Epithelial cell of proximal tubule (primary cell): Measurements from ENCODE around the gene CYP24A1. TPM values are rescaled to one million over a fixed set of nuclear protein-coding genes. Genes with fewer than 3 reads are reported as not detected.

Experiments used
- DNase-seq: peaks from one replicate; pipeline ENCODE4 v3.0.0-alpha.2; 2011; ENCODE audit warnings: low read depth
- H3K4me3 ChIP-seq: 2 replicates; pipeline ENCODE4 v1.5.1; 2011; ENCODE audit warnings: low read depth, mild to moderate bottlenecking, low read length
- total RNA-seq: library from RNA; depleted of rRNA; stranded (reverse); fragments of >200 nt; gene quantifications from 2 replicates; pipeline ENCODE4 v1.2.3, GENCODE V29; 2015
- TF ChIP-seq, protein P1 (sequence below): conservative IDR thresholded peaks from 2 replicates; pipeline ENCODE4 v1.5.1; 2012; ENCODE audit warnings: low read depth, mild to moderate bottlenecking, low read length

The CYP24A1 gene
- total RNA-seq, 1 donor from 2014 or later: 1.5 TPM

DNA sequence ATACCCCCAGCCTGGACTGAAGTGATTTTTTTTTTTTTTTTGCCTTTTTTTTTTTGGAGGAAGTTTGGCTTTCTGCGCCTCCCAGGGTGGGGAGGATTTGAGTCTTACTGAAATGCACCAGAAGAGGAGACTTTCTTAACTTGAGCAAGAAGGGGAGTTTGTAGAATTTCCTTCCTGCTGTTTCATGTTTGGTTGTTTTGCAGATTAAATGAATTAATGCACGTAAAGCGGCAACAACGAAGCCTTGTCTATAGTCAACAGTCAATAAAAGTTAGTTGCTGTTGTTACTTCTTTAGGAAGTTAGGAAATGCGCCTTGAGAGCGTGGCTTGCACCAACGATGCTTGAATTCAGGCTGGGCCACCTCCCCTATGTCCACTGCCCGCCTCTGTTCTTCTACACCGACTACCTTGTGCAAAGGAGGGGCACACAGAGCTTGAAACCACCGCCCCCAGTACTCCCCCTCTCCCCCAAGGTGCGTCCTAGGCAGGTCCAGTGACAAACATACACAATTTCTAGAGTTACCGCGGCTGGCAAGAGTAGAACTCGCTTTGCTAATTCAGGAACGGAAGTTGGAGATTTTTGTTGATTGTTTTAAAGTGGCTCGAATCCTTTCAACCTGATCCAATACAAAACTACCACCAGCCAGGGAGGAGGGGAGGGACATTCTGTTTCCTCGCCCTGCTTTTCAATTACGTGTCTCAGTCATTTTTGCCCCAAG, 830 bp upstream of the CYP24A1 start:
- H3K4me3 ChIP-seq: peak overlapping the region; percentile 45
- DNase-seq: no peak
- TF ChIP-seq, protein P1, sequence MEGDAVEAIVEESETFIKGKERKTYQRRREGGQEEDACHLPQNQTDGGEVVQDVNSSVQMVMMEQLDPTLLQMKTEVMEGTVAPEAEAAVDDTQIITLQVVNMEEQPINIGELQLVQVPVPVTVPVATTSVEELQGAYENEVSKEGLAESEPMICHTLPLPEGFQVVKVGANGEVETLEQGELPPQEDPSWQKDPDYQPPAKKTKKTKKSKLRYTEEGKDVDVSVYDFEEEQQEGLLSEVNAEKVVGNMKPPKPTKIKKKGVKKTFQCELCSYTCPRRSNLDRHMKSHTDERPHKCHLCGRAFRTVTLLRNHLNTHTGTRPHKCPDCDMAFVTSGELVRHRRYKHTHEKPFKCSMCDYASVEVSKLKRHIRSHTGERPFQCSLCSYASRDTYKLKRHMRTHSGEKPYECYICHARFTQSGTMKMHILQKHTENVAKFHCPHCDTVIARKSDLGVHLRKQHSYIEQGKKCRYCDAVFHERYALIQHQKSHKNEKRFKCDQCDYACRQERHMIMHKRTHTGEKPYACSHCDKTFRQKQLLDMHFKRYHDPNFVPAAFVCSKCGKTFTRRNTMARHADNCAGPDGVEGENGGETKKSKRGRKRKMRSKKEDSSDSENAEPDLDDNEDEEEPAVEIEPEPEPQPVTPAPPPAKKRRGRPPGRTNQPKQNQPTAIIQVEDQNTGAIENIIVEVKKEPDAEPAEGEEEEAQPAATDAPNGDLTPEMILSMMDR: no peak

DNA sequence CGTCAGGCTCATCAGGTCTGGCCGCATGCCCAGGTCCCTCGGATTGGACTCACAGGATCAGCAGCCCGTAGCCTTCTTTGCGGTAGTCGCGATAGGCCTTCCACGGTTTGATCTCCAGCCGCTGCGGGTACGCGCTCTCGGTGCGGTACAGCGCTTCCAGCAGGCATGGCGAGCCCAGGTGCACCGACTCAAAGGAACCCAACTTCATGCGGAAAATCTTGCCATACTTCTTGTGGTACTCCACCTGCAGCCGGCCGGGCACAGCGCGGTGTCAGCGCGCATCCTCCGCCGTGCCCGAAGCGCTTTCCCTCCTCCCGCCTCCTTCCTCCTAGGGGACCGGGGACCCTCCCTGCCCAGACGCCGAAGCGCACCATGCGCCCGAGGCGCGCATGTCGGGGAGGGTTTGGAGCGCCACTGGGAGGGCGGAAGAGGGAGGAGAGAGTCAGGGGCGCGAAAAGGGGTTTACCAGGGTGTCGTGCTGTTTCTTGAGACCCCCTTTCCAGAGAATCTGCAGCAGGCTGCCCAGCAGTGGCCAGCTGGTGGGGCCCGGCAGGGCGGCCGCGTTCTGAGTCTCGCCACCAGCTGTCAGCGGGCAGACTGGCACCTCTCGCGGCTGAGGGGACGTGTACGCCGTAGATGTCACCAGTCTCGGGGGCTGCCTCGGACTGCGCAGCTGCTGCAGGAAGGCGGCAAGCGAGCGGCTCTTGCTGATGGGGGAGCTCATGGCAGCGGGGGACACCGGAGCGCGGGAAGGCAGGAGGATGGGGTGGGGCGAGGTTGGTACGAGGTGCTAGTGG, 732 bp downstream of the CYP24A1 start:
- DNase-seq: no peak
- TF ChIP-seq, protein P1: no peak
- peak overlapping the region; percentile 45 for H3K4me3 ChIP-seq

DNA sequence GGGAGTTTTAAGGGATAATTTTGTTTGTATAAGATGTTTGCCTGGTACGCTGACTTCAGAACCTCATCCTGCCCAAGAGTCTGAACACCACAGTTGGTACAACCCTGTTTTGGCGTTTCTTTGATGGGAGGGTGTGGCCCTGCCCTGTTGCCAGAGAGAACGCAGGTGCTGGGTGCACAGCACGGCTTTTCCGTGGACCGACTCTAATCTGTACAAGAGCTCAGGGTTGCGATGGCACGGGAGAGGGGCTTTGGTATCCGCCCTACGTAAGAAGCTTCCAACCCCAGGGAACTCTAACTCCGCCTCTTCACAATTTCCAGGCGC, 1.3 kb downstream of the CYP24A1 start:
- no peak for DNase-seq
- peak overlapping the region; percentile 45 for H3K4me3 ChIP-seq
- TF ChIP-seq, protein P1: no peak

DNA sequence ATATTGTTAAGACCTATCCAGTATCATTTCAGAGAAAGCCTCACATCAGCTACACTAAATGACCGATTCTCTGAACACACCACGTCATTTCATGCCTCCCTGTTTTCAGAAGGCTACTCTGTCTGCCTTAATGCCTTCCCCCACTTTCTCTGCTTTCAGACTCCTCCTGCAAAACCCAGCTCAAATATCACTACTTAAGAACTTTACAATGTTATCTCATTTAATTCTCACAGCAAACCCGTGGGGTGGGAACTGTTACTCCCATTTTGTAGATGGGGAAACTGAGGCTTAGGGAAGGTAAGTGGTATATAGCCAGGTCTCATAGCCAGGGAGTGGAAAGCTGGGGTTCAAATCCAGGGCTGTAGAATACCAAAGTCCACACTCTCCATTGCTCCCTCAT, 2.8 kb downstream of the CYP24A1 start:
- H3K4me3 ChIP-seq: no peak overlapping the region
- TF ChIP-seq, protein P1: no peak
- DNase-seq: no peak

DNA sequence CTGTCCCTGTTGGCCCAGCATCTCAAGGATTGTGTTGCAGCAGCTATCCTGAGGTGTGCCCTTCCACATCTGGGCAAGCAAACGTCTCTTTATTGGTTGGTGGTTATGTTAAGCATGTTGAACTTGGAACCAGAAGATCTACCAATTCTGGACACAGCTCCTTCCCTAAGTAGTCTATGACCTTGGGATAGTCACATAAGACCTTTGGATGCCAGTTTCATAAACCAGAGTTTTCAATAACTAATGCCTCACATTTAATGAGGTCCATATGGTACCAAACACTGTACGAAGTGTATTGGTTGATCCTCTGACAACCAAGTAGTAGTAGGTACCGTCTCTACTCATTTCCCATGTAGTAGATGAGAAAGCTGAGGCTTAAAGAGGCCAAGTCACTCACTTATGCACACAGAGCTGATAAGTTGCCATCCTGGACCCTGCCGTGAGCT, 3.7 kb downstream of the CYP24A1 start:
- H3K4me3 ChIP-seq: no peak overlapping the region
- TF ChIP-seq, protein P1: no peak
- no peak for DNase-seq

DNA sequence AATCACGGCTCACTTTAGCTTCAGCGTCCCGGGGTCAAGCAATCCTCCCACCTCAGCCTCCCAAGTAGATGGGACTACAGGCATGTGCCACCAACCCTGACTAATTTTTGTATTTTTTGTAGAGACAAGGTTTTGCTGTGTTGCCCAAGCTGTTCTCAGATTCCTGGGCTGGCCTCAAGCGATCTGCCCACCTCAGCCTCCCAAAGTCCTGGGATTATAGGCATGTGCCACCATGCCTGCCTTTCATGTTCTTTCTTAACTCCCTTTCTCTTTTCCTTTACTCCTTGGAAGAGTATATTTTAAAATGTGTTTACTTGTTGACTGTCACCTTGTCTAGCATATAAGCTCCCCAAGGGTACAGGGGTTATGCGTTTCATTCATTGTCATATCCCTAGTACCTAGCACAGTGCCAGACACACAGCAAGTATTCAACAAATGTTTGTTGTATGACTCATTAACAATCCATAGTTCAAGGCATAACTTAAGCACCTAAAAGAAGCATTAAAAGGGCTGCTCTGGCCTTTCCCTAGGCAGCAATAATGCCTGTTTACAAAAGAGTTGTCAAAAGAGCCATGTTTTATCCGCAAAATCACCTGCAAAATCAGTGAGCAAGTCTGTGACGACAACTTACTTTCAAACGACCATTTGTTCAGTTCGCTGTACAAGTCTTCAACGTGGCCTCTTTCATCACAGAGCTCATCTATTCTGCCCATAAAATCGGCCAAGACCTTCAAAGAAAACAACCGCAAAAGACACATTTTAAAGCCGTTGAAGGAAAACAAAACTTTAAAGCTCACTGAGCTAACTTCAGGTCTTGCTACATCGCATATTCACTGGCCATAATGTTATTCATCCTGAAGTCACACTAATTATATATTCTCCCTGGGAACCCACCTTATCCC, 4.6 kb downstream of the CYP24A1 start:
- DNase-seq: no peak
- H3K4me3 ChIP-seq: no peak overlapping the region
- TF ChIP-seq, protein P1: no peak
